GM23338 (cell line): ENCODE results near the gene GNPDA1. TPM values are rescaled to one million over a fixed set of nuclear protein-coding genes. Genes with fewer than 3 reads are reported as not detected.
A peak's percentile ranks its signal among the peaks of the same experiment; 100 is the strongest.

Experiments
- ATAC-seq: fragments of 200-7000 bp; cut with Tn5 transposase; 3 replicates; pipeline ENCODE4 v1.9.1; 2020
- DNase-seq: peaks from one replicate; pipeline ENCODE4 v3.0.0-alpha.2; 2015; ENCODE audit warnings: low spot score
- H2AFZ ChIP-seq: fragments of 200-600 bp; sonication (generic); 2 replicates; pipeline ENCODE4 v1.8.0; 2016; ENCODE audit warnings: antibody characterized with exemption, mild to moderate bottlenecking, moderate library complexity
- H3F3A ChIP-seq: fragments of 200-600 bp; sonication (generic); replicated peaks from 2 replicates; pipeline ENCODE4 v1.8.0; 2017; ENCODE audit warnings: antibody characterized with exemption, mixed run types, low read depth
- H3K27ac ChIP-seq: fragments of 200-600 bp; sonication (generic); 2 replicates; pipeline ENCODE4 v1.6.1; 2016; ENCODE audit warnings: low read depth
- H3K27me3 ChIP-seq: fragments of 200-600 bp; sonication (generic); 2 replicates; pipeline ENCODE4 v1.8.0; 2016; ENCODE audit warnings: mild to moderate bottlenecking, mixed run types, moderate library complexity; ENCODE audit not compliant: insufficient read depth
- H3K36me3 ChIP-seq: fragments of 200-600 bp; sonication (generic); 2 replicates; pipeline ENCODE4 v1.8.0; 2016; ENCODE audit warnings: mild to moderate bottlenecking; ENCODE audit not compliant: insufficient read depth
- H3K4me1 ChIP-seq: fragments of 200-600 bp; sonication (generic); 2 replicates; pipeline ENCODE4 v1.8.0; 2016; ENCODE audit warnings: mild to moderate bottlenecking, moderate library complexity; ENCODE audit not compliant: insufficient read depth
- H3K4me2 ChIP-seq: fragments of 200-600 bp; sonication (generic); 2 replicates; pipeline ENCODE4 v1.7.1; 2017; ENCODE audit warnings: mixed run types
- H3K4me3 ChIP-seq: fragments of 200-600 bp; sonication (generic); 2 replicates; pipeline ENCODE4 v1.6.1; 2016; ENCODE audit warnings: mixed run types
- H3K79me2 ChIP-seq: fragments of 200-600 bp; sonication (generic); replicated peaks from 2 replicates; pipeline ENCODE4 v1.8.0; 2017; ENCODE audit warnings: mild to moderate bottlenecking; ENCODE audit not compliant: insufficient read depth
- H3K9me2 ChIP-seq: fragments of 200-600 bp; sonication (generic); 2 replicates; pipeline ENCODE4 v1.8.0; 2017; ENCODE audit not compliant: insufficient read depth
- H4K20me1 ChIP-seq: fragments of 200-600 bp; sonication (generic); replicated peaks from 2 replicates; pipeline ENCODE4 v1.8.0; 2017; ENCODE audit warnings: mild to moderate bottlenecking; ENCODE audit not compliant: insufficient read depth
- H3K27ac Mint-ChIP-seq: 2 replicates; pipeline ENCODE4 v1.8.0; 2020; ENCODE audit warnings: inconsistent platforms, mild to moderate bottlenecking, moderate library complexity, mixed read lengths
- H3K27me3 Mint-ChIP-seq: 3 replicates; pipeline ENCODE4 v1.8.0; 2022; ENCODE audit warnings: low read depth, mild to moderate bottlenecking, moderate library complexity, mixed read lengths, inconsistent platforms; ENCODE audit not compliant: insufficient read depth, poor library complexity
- H3K36me3 Mint-ChIP-seq: 3 replicates; pipeline ENCODE4 v1.8.0; 2021; ENCODE audit warnings: low read depth, mild to moderate bottlenecking, inconsistent platforms, moderate library complexity, mixed read lengths
- H3K4me1 Mint-ChIP-seq: 3 replicates; pipeline ENCODE4 v1.8.0; 2020; ENCODE audit warnings: mild to moderate bottlenecking, inconsistent platforms, mixed read lengths
- H3K4me3 Mint-ChIP-seq: 3 replicates; pipeline ENCODE4 v1.8.0; 2021; ENCODE audit warnings: moderate library complexity, mild to moderate bottlenecking, inconsistent platforms, mixed read lengths
- H3K9me3 Mint-ChIP-seq: 3 replicates; pipeline ENCODE4 v1.8.0; 2020; ENCODE audit warnings: moderate library complexity, mild to moderate bottlenecking, inconsistent platforms, mixed read lengths
- NANOG ChIP-seq: IDR thresholded peaks from 2 replicates; pipeline ENCODE4 v1.6.1; 2016; ENCODE audit warnings: antibody characterized with exemption, borderline replicate concordance
- REST ChIP-seq: IDR thresholded peaks from one replicate; pipeline ENCODE4 v1.6.1; 2018; ENCODE audit warnings: antibody characterized with exemption; ENCODE audit not compliant: unreplicated experiment
- ZNF114 ChIP-seq: fragments of 250-450 bp; sonication (Bioruptor Pico); IDR thresholded peaks from 2 replicates; pipeline ENCODE4 v1.5.0; 2020; ENCODE audit warnings: mild to moderate bottlenecking, moderate library complexity
- ZNF462 ChIP-seq: fragments of 250-450 bp; sonication (Bioruptor Pico); IDR thresholded peaks from 2 replicates; pipeline ENCODE4 v1.5.0; 2020; ENCODE audit warnings: mild to moderate bottlenecking, moderate library complexity
- polyA plus RNA-seq: library from polyadenylated mRNA; unstranded; fragments of >200 nt; fragmentation: Nextera tagmentation; extraction: Ambion mirVana; gene quantifications from 2 replicates; pipeline ENCODE4 v1.2.1, GENCODE V29; 2016
- total RNA-seq: library from RNA; depleted of rRNA; stranded (reverse); fragments of >200 nt; shearing (Covaris generic); gene quantifications from 2 replicates; pipeline ENCODE4 v1.2.3, GENCODE V29; 2014

Gene GNPDA1
- total and polyA plus RNA-seq, 2 experiments from 2014 or later, result 47.6 to 117 TPM

GRCh38 chr5:142055301-142055700 lies 42.5 kb upstream of the GNPDA1 start (continued):
- TF ChIP-seq ZNF462 (CRISPR knock-in tag), result no peak

GRCh38 chr5:142053426-142054151 lies 40.8 kb upstream of the GNPDA1 start:
- Histone ChIP-seq H4K20me1 (no peaks in the 10 kb centered on the region), H3K36me3 (no peaks in the 10 kb centered on the region), H3K4me3 (no peak overlapping the region), H3K4me1 (peaks cover 16% of the 10 kb centered on the region), H3K27ac (no peak overlapping the region), H2AFZ (peak overlapping the region; percentile 29; the same call in 1 of the 2 replicates), H3K4me2 (no peak overlapping the region), H3K27me3 (no peaks in the 10 kb centered on the region), H3K9me2 (no peaks in the 10 kb centered on the region), H3F3A (no peaks in the 10 kb centered on the region), H3K79me2 (no peaks in the 10 kb centered on the region)
- no peak for DNase-seq
- no peak overlapping the region for H3K27ac Mint-ChIP-seq
- H3K4me1 Mint-ChIP-seq, result peaks cover 24% of the 10 kb centered on the region
- H3K4me3 Mint-ChIP-seq, result no peak overlapping the region
- peaks cover 5% of the 10 kb centered on the region for H3K27me3 Mint-ChIP-seq
- no peak; the same call in 2 of the 3 replicates for ATAC-seq
- H3K9me3 Mint-ChIP-seq, result no peaks in the 10 kb centered on the region; the same call in 2 of the 3 replicates
- H3K36me3 Mint-ChIP-seq, result no peaks in the 10 kb centered on the region
- no peak for TF ChIP-seq ZNF114 (CRISPR knock-in tag)
- TF ChIP-seq ZNF462 (CRISPR knock-in tag), result no peak
- no peak for TF ChIP-seq NANOG
- no peak for TF ChIP-seq REST
